HG02970 (cell line): Measurements from ENCODE around the gene DGKG.

Source experiments
- ATAC-seq: cut with Tn5 transposase; IDR thresholded peaks from one replicate; pipeline ENCODE4 v1.9.1; 2021; ENCODE audit warnings: mild to moderate bottlenecking, moderate library complexity, moderate number of reproducible peaks; ENCODE audit not compliant: unreplicated experiment, low FRiP score

DGKG gene

GRCh38 chr3:186320862-186321568 lies 41.0 kb downstream of the DGKG start:
- no peak for ATAC-seq

- no peak for ATAC-seq
Observed at GRCh38 chr3:186319945-186320344, 42.1 kb downstream of the DGKG start.

GRCh38 chr3:186318135-186318534 lies 43.9 kb downstream of the DGKG start:
- ATAC-seq, result no peak

- no peak for ATAC-seq
Observed at GRCh38 chr3:186317478-186317877, 44.6 kb downstream of the DGKG start.

GRCh38 chr3:186316666-186317260 lies 45.3 kb downstream of the DGKG start:
- ATAC-seq, result no peak

GRCh38 chr3:186315581-186316354 lies 46.3 kb downstream of the DGKG start:
- no peak for ATAC-seq

GRCh38 chr3:186314896-186315295 lies 47.1 kb downstream of the DGKG start:
- no peak for ATAC-seq

GRCh38 chr3:186311441-186311840 lies 50.6 kb downstream of the DGKG start:
- ATAC-seq, result no peak

GRCh38 chr3:186308549-186308948 lies 53.5 kb downstream of the DGKG start:
- ATAC-seq, result no peak

GRCh38 chr3:186307594-186308221 lies 54.3 kb downstream of the DGKG start:
- no peak for ATAC-seq

GRCh38 chr3:186305286-186305685 lies 56.7 kb downstream of the DGKG start:
- ATAC-seq, result no peak

- no peak for ATAC-seq
Observed at GRCh38 chr3:186303965-186304364, 58.1 kb downstream of the DGKG start.

- ATAC-seq, result no peak
Observed at GRCh38 chr3:186299327-186299726, 62.7 kb downstream of the DGKG start.

- no peak for ATAC-seq
Observed at GRCh38 chr3:186298876-186299275, 63.2 kb downstream of the DGKG start.

GRCh38 chr3:186290796-186291195 lies 71.2 kb downstream of the DGKG start:
- no peak for ATAC-seq

GRCh38 chr3:186287711-186288110 lies 74.3 kb downstream of the DGKG start:
- ATAC-seq, result no peak

GRCh38 chr3:186286114-186286513 lies 75.9 kb downstream of the DGKG start:
- ATAC-seq, result no peak

GRCh38 chr3:186284661-186285060 lies 77.4 kb downstream of the DGKG start:
- no peak for ATAC-seq

GRCh38 chr3:186284349-186284652 lies 77.7 kb downstream of the DGKG start:
- no peak for ATAC-seq

- no peak for ATAC-seq
Observed at GRCh38 chr3:186283651-186284348, 78.2 kb downstream of the DGKG start.

- ATAC-seq, result no peak
Observed at GRCh38 chr3:186283096-186283495, 78.9 kb downstream of the DGKG start.
